ENCODE measurements around the gene WDPCP. TPM values are rescaled to one million over a fixed set of nuclear protein-coding genes. Genes with fewer than 3 reads are reported as not detected.
"Not testable (repeated sequence)": the region's sequence is repeated elsewhere in the genome, so short reads cannot be mapped to it uniquely, and the experiment has no call there.

The WDPCP gene
- total RNA-seq, 4 donors from 2014 or later, result 2.6 to 15.5 (median 10.9) TPM

- H3K36me3 ChIP-seq, result no peaks in the 10 kb centered on the region
- H3K9me3 ChIP-seq, result no peaks in the 10 kb centered on the region
- no peaks in the 10 kb centered on the region for H3K27me3 ChIP-seq
- no peaks in the 10 kb centered on the region for H3K4me1 ChIP-seq
- in situ Hi-C loops (cut with MboI; ENCODE audit: low pct_ligation_motif_present in 1 of 4, low pct_unique_long_range_greater_than_20kb in 1 of 4, low sequenced_read_pairs in 3 of 4), result no loop called here
- TF ChIP-seq POLR2A (IDR thresholded peaks at IDR 0.05) (no peak), EP300 (IDR thresholded peaks at IDR 0.05; ENCODE audit: low read depth) (no peak), CTCF (IDR thresholded peaks at IDR 0.05) (no peak), POLR2AphosphoS5 (IDR thresholded peaks at IDR 0.05) (no peak)
- no peak overlapping the region for H3K4me3 ChIP-seq
- no peak for DNase-seq
- intact Hi-C loops (cut with DNase I; ENCODE audit: low total_unique reads), result no loop called here
- 88 to 100% methylated on average over 1 of the region's 1 CpG for WGBS, 2 donors (ENCODE audit: low coverage in 1 of 2)
- no peak overlapping the region for H3K27ac ChIP-seq
Observed at GRCh38 chr2:63422556-63422955, 165.7 kb downstream of the WDPCP start.

GRCh38 chr2:63408530-63408929 lies 179.7 kb downstream of the WDPCP start:
- no peaks in the 10 kb centered on the region for H3K4me1 ChIP-seq
- H3K36me3 ChIP-seq, result no peaks in the 10 kb centered on the region
- no peak overlapping the region for H3K27ac ChIP-seq
- no peaks in the 10 kb centered on the region for H3K9me3 ChIP-seq
- H3K4me3 ChIP-seq, result no peak overlapping the region
- no peak for DNase-seq
- WGBS, 2 donors (ENCODE audit: low coverage in 1 of 2), result 80 to 90% methylated on average over 2 to 5 of the region's 5 CpGs
- in situ Hi-C loops (cut with MboI; ENCODE audit: low pct_ligation_motif_present in 1 of 4, low pct_unique_long_range_greater_than_20kb in 1 of 4, low sequenced_read_pairs in 3 of 4) (no loop called here), intact Hi-C loops (cut with DNase I; ENCODE audit: low total_unique reads) (no loop called here)
- H3K27me3 ChIP-seq, result no peaks in the 10 kb centered on the region
- no peak for TF ChIP-seq EP300 (IDR thresholded peaks at IDR 0.05; ENCODE audit: low read depth)
- TF ChIP-seq CTCF (IDR thresholded peaks at IDR 0.05), result no peak
- TF ChIP-seq POLR2AphosphoS5 (IDR thresholded peaks at IDR 0.05), result no peak
- TF ChIP-seq POLR2A (IDR thresholded peaks at IDR 0.05), result no peak

- TF ChIP-seq EP300 (IDR thresholded peaks at IDR 0.05; ENCODE audit: low read depth), result no peak
- no peak for TF ChIP-seq POLR2A (IDR thresholded peaks at IDR 0.05)
- 81 to 87% methylated on average over 1 of the region's 1 CpG for WGBS, 2 donors (ENCODE audit: low coverage in 1 of 2)
- H3K27me3 ChIP-seq, result no peaks in the 10 kb centered on the region
- no peak for DNase-seq
- H3K4me1 ChIP-seq, result no peaks in the 10 kb centered on the region
- H3K4me3 ChIP-seq, result no peak overlapping the region
- H3K27ac ChIP-seq, result no peak overlapping the region
- in situ Hi-C loops (cut with MboI; ENCODE audit: low pct_ligation_motif_present in 1 of 4, low pct_unique_long_range_greater_than_20kb in 1 of 4, low sequenced_read_pairs in 3 of 4), result no loop called here
- intact Hi-C loops (cut with DNase I; ENCODE audit: low total_unique reads), result no loop called here
- no peaks in the 10 kb centered on the region for H3K9me3 ChIP-seq
- H3K36me3 ChIP-seq, result no peaks in the 10 kb centered on the region
Observed at GRCh38 chr2:63406641-63407040, 181.6 kb downstream of the WDPCP start.

GRCh38 chr2:63403820-63404219 lies 184.5 kb downstream of the WDPCP start:
- intact Hi-C loops (cut with DNase I; ENCODE audit: low total_unique reads), result no loop called here
- Histone ChIP-seq H3K4me3 (no peak overlapping the region), H3K9me3 (no peaks in the 10 kb centered on the region), H3K27me3 (no peaks in the 10 kb centered on the region), H3K36me3 (no peaks in the 10 kb centered on the region), H3K27ac (no peak overlapping the region), H3K4me1 (no peaks in the 10 kb centered on the region)
- DNase-seq, result no peak
- in situ Hi-C loops (cut with MboI; ENCODE audit: low pct_ligation_motif_present in 1 of 4, low pct_unique_long_range_greater_than_20kb in 1 of 4, low sequenced_read_pairs in 3 of 4), result no loop called here
- no peak for TF ChIP-seq CTCF (IDR thresholded peaks at IDR 0.05)
- TF ChIP-seq POLR2A (IDR thresholded peaks at IDR 0.05), result no peak
- no peak for TF ChIP-seq EP300 (IDR thresholded peaks at IDR 0.05; ENCODE audit: low read depth)

GRCh38 chr2:63402889-63403288 lies 185.4 kb downstream of the WDPCP start:
- H3K4me3 ChIP-seq; H3K36me3 ChIP-seq; H3K4me1 ChIP-seq; H3K27ac ChIP-seq; in situ Hi-C loops (cut with MboI; ENCODE audit: low pct_ligation_motif_present in 1 of 4, low pct_unique_long_range_greater_than_20kb in 1 of 4, low sequenced_read_pairs in 3 of 4); H3K27me3 ChIP-seq; intact Hi-C loops (cut with DNase I; ENCODE audit: low total_unique reads); H3K9me3 ChIP-seq; DNase-seq: not testable (repeated sequence)
- WGBS, 2 donors (ENCODE audit: low coverage in 1 of 2), result 72 to 76% methylated on average over 3 of the region's 3 CpGs
